ENCODE data around the gene UBN1.
"Not testable (repeated sequence)": the region's sequence is repeated elsewhere in the genome, so short reads cannot be mapped to it uniquely, and the experiment has no call there.

Gene UBN1

GRCh38 chr16:4926928-4927327 lies 79.6 kb downstream of the UBN1 start:
- no peak for DNase-seq

GRCh38 chr16:4927661-4928060 lies 80.4 kb downstream of the UBN1 start:
- no peak for DNase-seq

- no peak for DNase-seq
These were observed 80.9 kb downstream of the UBN1 start for GRCh38 chr16:4928227-4928626.

- not testable (repeated sequence) for DNase-seq
These were observed 82.3 kb downstream of the UBN1 start for GRCh38 chr16:4929619-4930018.

- DNase-seq, result no peak
These were observed 84.1 kb downstream of the UBN1 start for GRCh38 chr16:4931381-4931780.

Measured in amygdala (tissue), 56 donors.